Activated T-cell treated with anti-CD3 and anti-CD28 coated beads, Interleukin-2, amount 50 U/mL, for 24 hours (primary cell): ENCODE results near the gene MPST.

Experiments used
- DNase-seq: peaks from one replicate; pipeline ENCODE4 v3.0.0-alpha.2; 2020
- H3K27ac Mint-ChIP-seq: 2 replicates; pipeline ENCODE4 v1.8.0; 2020; ENCODE audit warnings: mild to moderate bottlenecking, mixed read lengths
- H3K27me3 Mint-ChIP-seq: 2 replicates; pipeline ENCODE4 v1.8.0; 2020; ENCODE audit warnings: mixed read lengths
- H3K36me3 Mint-ChIP-seq: 2 replicates; pipeline ENCODE4 v1.8.0; 2020; ENCODE audit warnings: low read depth, mixed read lengths
- H3K4me1 Mint-ChIP-seq: 2 replicates; pipeline ENCODE4 v1.8.0; 2020; ENCODE audit warnings: low read depth, mixed read lengths
- H3K4me3 Mint-ChIP-seq: 2 replicates; pipeline ENCODE4 v1.8.0; 2020; ENCODE audit warnings: mild to moderate bottlenecking, moderate library complexity, mixed read lengths
- H3K9me3 Mint-ChIP-seq: 2 replicates; pipeline ENCODE4 v1.8.0; 2020; ENCODE audit warnings: mixed read lengths

The MPST gene

DNA sequence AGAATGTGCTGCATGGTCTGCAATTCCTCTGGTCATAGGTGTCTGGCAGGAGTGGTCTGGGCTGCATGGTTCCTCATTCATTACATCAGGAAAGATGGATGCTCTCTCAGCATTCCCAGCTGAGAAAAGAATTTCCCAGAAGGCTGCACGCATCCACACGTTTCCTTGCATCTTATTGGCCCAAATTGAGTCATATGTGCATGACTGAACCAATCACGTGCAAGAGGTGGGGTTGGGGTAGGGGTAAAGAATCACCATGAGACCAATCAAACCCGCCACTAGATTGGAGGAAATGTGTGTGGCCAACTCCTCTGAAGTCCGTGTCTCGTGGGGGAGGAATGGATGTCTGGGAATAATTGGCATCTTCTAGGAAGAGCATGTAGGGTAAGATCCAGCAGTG lies 29.1 kb upstream of the MPST start:
- H3K27ac Mint-ChIP-seq, result no peak overlapping the region
- H3K4me1 Mint-ChIP-seq, result peaks cover 3% of the 10 kb centered on the region
- H3K9me3 Mint-ChIP-seq, result peaks cover 14% of the 10 kb centered on the region
- peaks cover 27% of the 10 kb centered on the region for H3K27me3 Mint-ChIP-seq
- no peak overlapping the region for H3K4me3 Mint-ChIP-seq
- no peaks in the 10 kb centered on the region for H3K36me3 Mint-ChIP-seq
- DNase-seq, result no peak

DNA sequence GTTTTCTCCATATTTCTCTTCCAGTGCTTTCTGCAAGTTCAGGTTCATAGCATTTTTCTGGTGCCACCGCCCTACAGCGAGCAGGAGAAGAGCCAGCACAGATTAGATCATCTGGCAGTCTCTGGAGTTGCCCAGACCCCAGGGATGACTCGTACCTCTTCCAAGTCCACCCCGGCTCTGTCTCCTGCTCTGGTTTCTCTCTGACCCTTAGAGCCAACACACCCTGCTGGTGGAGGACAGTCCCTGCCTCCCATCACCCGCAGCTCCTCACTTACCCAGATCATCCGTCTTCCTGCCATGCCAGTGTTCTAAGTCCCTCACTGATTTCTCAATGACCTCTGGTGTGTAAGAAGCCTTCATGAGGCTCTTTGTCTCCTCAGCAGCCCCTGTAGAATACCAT lies 28.3 kb upstream of the MPST start:
- no peak for DNase-seq
- H3K27me3 Mint-ChIP-seq, result peaks cover 27% of the 10 kb centered on the region
- no peak overlapping the region for H3K27ac Mint-ChIP-seq
- H3K36me3 Mint-ChIP-seq, result no peaks in the 10 kb centered on the region
- H3K4me3 Mint-ChIP-seq, result no peak overlapping the region
- H3K4me1 Mint-ChIP-seq, result peaks cover 3% of the 10 kb centered on the region
- peaks cover 8% of the 10 kb centered on the region for H3K9me3 Mint-ChIP-seq

DNA sequence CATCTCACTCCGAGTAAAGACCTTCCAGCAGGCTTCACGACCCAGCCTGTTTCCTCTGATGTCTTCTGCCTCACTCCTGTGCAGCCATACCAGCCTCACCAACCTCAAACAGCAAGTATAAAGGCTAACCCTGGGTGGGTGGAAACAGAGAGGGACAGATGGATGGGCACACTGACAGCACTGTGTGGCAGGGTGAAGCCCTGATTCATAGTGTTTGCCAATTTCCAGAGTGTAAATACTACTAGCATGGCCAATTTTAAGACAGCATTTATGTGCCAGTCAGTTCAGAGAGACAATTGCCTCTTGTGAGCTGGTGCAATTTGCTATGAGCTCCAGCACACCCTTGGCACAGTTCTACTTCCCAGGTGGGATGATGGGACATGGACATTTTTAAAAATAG lies 21.8 kb upstream of the MPST start:
- no peak overlapping the region for H3K27ac Mint-ChIP-seq
- peaks cover 1% of the 10 kb centered on the region for H3K4me1 Mint-ChIP-seq
- H3K4me3 Mint-ChIP-seq, result no peak overlapping the region
- no peak for DNase-seq
- no peaks in the 10 kb centered on the region for H3K27me3 Mint-ChIP-seq
- no peaks in the 10 kb centered on the region for H3K9me3 Mint-ChIP-seq
- no peaks in the 10 kb centered on the region for H3K36me3 Mint-ChIP-seq

DNA sequence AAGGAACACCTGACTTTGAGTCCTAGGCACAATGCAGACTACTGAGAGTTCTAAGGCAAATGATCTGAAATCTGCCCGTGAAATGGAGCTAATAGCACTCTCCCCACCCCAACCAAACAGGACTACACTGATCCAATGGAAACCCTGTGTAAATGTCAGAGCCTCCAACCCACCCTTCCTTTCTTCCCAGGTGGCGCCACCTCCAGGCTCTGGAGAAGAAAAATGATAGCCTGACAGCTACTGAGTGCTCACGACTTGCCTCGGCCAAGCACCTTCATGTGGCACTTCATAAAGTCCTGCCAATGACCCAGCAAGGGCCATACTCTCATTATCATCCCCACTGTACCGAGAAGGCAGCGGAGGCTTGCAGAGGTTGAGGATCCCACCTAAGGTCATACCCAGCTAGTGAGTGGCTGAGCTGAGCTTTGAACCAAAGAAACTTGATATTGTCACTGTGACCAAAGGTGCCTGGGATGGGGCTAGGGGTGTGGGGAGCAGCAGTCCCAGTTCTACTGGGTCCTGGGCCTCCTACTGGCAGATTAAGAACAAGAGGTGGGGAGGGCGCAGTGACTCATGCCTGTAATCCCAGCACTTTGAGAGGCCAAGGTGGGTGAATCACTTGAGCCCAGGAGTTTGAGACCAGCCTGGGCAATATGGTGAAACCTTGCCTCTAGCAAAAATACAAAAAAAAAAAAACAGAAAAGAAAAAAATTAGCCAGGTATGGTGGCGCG lies 20.8 kb upstream of the MPST start:
- peaks cover 4% of the 10 kb centered on the region for H3K27me3 Mint-ChIP-seq
- H3K27ac Mint-ChIP-seq, result no peak overlapping the region

DNA sequence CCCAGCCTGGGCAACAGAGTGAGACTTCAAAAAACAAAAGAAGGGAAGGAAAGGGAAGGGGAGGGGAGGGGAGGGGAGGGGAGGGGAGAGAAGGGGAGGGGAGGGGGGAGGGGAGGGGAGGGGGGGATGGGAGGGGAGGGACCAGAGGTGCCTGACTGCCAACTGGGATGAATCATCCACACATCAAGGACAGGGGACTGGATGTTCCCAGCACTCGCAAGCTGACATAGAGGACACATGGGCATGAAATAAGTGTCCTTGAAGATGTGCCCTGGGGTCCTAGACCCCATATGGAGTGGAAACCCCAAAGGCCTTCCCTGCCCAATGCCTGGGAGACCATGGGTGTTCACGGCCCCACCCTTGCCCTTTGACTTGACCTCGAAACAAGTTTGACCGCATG lies 20.1 kb upstream of the MPST start:
- no peak for DNase-seq
- Mint-ChIP-seq H3K4me1 (peaks cover 1% of the 10 kb centered on the region), H3K27ac (no peak overlapping the region), H3K27me3 (peaks cover 4% of the 10 kb centered on the region), H3K9me3 (no peaks in the 10 kb centered on the region), H3K36me3 (no peaks in the 10 kb centered on the region), H3K4me3 (no peak overlapping the region)

More for the DNA sequence above, 20.8 kb upstream of the MPST start:
- H3K4me1 Mint-ChIP-seq, result peaks cover 1% of the 10 kb centered on the region
- no peaks in the 10 kb centered on the region for H3K36me3 Mint-ChIP-seq
- H3K4me3 Mint-ChIP-seq, result no peak overlapping the region
- no peak for DNase-seq
- no peaks in the 10 kb centered on the region for H3K9me3 Mint-ChIP-seq

DNA sequence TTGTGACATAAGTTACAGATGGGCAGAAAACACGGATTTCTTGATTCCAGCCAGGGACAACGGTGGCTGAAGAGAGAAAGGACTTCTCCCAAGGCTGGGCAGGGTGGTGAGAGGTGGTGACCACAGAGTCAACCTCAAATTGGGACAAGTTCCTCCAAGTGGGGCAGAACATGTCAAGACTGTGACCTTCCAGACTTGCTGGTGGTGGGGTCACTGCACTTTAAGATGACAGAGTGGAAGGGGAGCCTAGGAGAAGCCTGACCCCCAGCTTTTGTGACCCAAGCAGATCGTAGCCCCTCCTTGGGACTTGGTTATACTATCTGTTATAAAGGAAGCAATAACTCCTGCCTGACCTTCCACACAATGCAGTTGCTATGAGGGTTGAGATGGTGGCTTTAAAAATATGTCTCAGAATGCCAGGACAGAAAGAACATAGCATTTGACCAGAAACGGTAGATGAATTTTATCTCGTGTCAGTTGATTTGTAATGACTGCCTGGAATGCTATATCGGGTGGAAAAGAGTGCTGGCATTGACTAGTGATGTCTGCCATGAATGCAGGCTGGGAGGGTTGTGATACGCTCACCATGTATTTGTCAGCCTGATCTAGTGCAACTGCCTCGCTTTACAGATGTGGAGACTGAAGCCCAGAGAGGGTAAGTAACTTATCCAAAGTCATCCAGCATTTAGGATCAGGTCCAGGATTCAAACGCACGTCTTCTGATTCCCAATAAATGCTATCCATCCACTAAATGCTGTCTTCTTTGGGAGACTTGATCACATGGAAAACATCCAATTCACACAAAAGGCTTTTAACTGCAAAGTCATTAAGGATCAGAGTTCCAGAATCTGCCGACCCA lies 18.6 kb upstream of the MPST start:
- Mint-ChIP-seq H3K9me3 (no peaks in the 10 kb centered on the region), H3K36me3 (no peaks in the 10 kb centered on the region), H3K27ac (no peak overlapping the region), H3K4me3 (no peak overlapping the region), H3K27me3 (peaks cover 4% of the 10 kb centered on the region), H3K4me1 (peaks cover 1% of the 10 kb centered on the region)
- DNase-seq, result no peak

DNA sequence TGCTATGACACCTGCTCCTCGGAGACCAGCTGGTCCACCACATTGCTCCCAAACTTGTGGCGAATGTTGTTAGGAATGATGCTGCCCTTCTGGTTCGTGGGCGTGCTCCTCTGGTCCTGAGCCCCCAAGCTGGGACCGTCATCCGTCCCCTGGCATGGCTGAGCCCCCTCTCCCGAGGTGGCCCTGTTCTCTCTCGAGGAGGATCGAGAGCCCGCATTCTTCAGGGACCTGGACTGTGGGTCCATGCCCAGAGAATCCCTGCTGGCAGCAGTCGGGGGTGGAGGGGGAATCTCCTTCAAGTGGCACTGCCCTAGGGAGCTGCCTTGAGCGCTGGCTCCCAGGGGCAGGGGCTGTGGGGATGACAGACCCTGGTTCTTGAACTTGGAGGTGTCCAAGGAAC lies 17.7 kb upstream of the MPST start:
- Mint-ChIP-seq H3K27me3 (peaks cover 11% of the 10 kb centered on the region), H3K9me3 (no peaks in the 10 kb centered on the region), H3K27ac (no peak overlapping the region), H3K36me3 (no peaks in the 10 kb centered on the region), H3K4me1 (peaks cover 1% of the 10 kb centered on the region), H3K4me3 (no peak overlapping the region)
- DNase-seq, result no peak

DNA sequence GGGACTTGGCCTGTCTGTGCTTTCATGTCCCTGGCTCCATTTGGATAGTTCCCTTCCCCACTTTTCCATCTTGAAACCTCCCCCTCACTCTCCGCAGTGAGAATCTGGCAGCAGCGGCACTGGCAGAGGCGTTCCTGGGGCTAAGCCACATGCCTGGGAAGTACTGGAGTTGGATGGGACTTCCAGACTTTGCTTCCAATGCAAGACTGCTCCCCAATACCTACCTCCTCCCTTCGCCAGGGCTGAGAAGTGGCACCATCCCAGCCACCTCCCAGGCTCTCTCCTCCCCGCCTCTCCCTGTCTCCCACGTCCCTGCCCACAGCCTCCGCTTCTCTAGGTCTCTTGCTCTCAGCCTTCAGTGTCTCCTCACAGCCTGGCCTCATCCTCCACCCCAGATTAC lies 16.9 kb upstream of the MPST start:
- Mint-ChIP-seq H3K27me3 (peaks cover 13% of the 10 kb centered on the region), H3K9me3 (no peaks in the 10 kb centered on the region), H3K4me3 (no peak overlapping the region), H3K27ac (no peak overlapping the region), H3K36me3 (no peaks in the 10 kb centered on the region), H3K4me1 (peaks cover 1% of the 10 kb centered on the region)
- DNase-seq, result no peak

DNA sequence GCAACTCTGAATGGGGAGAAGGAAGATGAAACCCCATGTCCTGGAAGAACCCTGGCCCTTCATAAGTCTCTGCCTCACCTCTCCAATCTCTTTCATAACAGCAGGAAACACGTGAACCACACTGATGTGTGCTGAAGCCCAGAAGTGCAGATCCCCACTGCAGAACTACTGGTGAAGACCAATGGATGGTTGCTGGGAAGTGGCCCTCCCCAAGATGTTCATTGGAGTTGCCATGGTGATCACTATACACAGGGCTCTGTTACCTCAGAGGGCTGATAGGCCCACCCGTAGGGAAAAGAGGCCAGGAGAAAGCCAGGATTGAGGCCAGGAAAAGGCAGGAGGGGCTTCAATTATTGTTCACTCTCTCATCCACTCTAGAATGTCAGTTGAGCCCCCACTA lies 11.9 kb upstream of the MPST start:
- Mint-ChIP-seq H3K27ac (no peak overlapping the region), H3K9me3 (no peaks in the 10 kb centered on the region), H3K27me3 (peaks cover 21% of the 10 kb centered on the region), H3K36me3 (no peaks in the 10 kb centered on the region), H3K4me1 (no peaks in the 10 kb centered on the region), H3K4me3 (no peak overlapping the region)
- DNase-seq, result no peak

DNA sequence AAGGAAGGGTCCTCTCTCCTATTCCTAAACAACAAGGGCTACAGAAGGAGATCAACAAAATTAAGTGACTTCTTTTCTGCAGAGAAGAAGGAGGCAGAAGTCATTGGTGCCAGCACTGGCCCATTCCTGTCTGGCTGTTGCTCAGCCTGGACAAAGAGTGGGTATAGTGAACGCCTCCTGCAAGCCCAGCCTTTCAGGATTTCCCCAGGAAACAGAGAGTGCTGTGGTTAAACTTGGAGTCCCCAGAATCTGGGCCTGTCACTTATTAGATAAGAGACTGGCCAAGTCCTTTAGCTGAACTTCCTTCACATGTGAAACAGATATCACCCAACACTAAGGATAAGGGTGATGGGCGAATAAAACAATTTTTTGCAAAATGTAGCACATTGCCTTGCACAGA lies 11.2 kb upstream of the MPST start:
- Mint-ChIP-seq H3K4me3 (no peak overlapping the region), H3K36me3 (no peaks in the 10 kb centered on the region), H3K27me3 (peaks cover 19% of the 10 kb centered on the region), H3K27ac (no peak overlapping the region), H3K9me3 (no peaks in the 10 kb centered on the region), H3K4me1 (no peaks in the 10 kb centered on the region)
- DNase-seq, result no peak

DNA sequence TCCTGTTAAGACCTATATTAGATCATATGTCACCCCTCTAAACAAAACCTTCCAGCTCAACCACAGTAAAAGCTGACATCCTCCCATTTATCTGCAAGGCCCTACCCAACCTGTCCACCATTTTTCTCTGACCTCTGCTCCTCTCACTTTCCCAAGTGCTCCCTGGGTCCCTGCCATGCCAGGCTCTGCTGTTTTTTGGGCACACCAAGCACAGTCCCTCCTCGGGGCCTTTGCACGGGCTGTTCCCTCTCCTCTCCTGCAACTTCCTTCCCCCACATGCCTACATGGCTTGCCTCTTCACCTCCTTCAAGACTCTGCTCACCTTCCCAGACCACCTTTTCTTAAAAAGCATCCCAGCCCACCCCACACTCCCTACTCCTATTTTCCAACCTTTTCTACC lies 10.1 kb upstream of the MPST start:
- Mint-ChIP-seq H3K9me3 (no peaks in the 10 kb centered on the region), H3K36me3 (no peaks in the 10 kb centered on the region), H3K27ac (no peak overlapping the region), H3K27me3 (peaks cover 17% of the 10 kb centered on the region), H3K4me3 (no peak overlapping the region), H3K4me1 (no peaks in the 10 kb centered on the region)
- no peak for DNase-seq

DNA sequence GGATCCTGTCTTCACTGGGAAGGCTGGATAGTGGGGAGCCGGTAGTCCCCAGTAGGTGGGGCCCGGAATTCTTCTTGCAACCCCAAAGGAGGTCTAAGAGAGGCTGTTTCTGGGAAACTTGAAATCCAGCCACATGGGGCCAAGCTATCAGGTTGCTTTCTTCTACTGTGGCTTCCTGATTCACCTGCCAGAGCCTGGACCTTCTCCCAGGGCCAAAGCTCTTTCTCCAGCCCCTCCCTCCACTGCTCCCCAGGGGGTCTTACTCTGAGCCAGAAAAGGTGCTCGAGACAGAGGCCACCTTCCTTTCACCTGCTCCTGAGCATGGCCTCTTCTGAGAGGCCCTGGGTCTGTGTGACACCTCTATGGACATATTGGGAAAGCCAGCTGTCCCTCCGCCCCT lies 9.4 kb upstream of the MPST start:
- DNase-seq, result no peak
- Mint-ChIP-seq H3K9me3 (no peaks in the 10 kb centered on the region), H3K27me3 (peaks cover 17% of the 10 kb centered on the region), H3K4me1 (no peaks in the 10 kb centered on the region), H3K4me3 (no peak overlapping the region), H3K36me3 (no peaks in the 10 kb centered on the region), H3K27ac (no peak overlapping the region)

DNA sequence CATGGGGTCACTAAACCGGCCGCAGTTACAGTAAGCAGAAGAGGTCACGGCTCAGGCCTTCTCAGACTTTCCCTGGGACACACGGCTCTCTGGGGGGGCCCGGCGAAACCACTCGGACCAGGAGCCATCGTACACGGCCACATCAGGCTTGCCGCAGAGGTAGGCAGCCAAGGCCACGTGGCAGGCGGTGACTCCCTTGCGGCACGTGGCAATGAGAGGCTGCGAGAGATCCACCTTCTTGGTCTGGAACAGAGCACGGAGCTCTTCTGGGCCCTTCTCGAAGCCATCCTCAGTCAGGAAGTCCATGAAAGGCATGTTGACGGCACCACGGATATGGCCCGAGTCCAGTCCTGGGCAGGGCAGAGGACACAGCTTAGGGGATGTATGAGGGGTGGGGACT lies 8.6 kb upstream of the MPST start:
- no peak for DNase-seq
- Mint-ChIP-seq H3K4me1 (no peaks in the 10 kb centered on the region), H3K27me3 (peaks cover 17% of the 10 kb centered on the region), H3K4me3 (no peak overlapping the region), H3K9me3 (no peaks in the 10 kb centered on the region), H3K36me3 (no peaks in the 10 kb centered on the region), H3K27ac (no peak overlapping the region)

DNA sequence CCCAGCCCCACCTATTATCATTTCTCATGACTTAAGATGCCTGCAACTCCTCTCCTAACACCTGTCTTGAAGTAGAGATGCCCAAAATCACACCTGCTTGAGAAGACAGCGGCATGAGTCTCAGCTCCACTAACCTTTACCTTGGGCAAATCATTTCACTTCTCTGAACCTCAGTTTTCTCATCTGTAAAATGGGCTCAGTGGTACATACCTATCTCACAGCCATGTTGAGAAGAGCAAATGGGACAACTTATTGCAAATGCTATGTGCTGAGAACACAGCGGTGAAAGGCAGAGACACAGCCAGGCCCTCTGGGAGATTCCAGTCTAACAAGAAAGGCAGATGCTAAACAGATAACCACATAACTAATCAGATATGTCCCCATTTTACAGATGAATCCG lies 8.1 kb upstream of the MPST start:
- Mint-ChIP-seq H3K4me1 (no peaks in the 10 kb centered on the region), H3K27me3 (peaks cover 14% of the 10 kb centered on the region), H3K4me3 (no peak overlapping the region)

DNA sequence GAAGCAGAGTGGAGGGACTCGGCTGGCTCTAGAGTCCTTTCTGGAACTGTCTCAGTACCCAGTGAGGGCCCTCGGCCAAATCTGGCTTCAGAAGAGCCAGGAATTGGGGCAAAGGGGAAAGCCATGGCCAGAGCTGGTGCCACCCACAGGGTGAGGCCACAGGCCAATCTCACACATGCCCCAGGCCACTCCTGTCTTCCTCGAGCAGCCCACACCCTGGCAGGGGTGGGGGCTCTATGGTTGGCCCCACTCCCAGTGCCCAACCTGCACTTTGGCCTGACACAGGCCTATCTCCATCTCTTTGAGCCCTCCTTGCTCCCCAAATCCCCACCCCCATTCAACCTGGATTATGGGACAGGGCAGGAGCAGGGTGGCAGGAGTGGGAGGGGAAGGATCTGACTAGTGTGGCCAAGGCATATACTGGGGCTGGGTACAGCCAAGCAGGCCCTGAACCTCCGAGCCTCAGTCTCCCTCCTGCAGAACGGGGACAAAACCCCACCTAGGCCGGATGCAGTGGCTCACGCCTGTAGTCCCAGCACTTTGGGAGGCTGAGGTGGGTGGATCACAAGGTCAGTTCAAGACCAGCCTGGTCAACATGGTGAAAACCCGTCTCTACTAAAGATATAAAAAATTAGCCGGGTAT lies 7.2 kb upstream of the MPST start:
- Mint-ChIP-seq H3K4me3 (no peak overlapping the region), H3K4me1 (no peaks in the 10 kb centered on the region), H3K9me3 (no peaks in the 10 kb centered on the region), H3K27ac (no peak overlapping the region), H3K27me3 (peaks cover 8% of the 10 kb centered on the region), H3K36me3 (no peaks in the 10 kb centered on the region)
- no peak for DNase-seq

More for the DNA sequence above, 8.1 kb upstream of the MPST start:
- H3K27ac Mint-ChIP-seq, result no peak overlapping the region
- no peaks in the 10 kb centered on the region for H3K9me3 Mint-ChIP-seq
- no peak for DNase-seq
- H3K36me3 Mint-ChIP-seq, result no peaks in the 10 kb centered on the region
